Measurements from ENCODE around the gene FGF10. TPM values are rescaled to one million over a fixed set of nuclear protein-coding genes. Genes with fewer than 3 reads are reported as not detected.

FGF10 gene
- total and polyA plus RNA-seq, 2 of the 4 experiments (the other 2 are of a cell fraction): not detected

- CTCF ChIA-PET: no interaction called here
These were observed 25.1 kb downstream of the FGF10 start for GRCh38 chr5:44364097-44364496.

More at GRCh38 chr5:44364097-44364496, 25.1 kb downstream of the FGF10 start:
- H2BK5ac ChIP-seq (ENCODE audit: low read depth, low read length, poor library complexity, severe bottlenecking): no peak overlapping the region
- no peaks in the 10 kb centered on the region for H3K79me1 ChIP-seq (ENCODE audit: low read depth in 1 of 2, low read length in 2 of 2)
- no peak overlapping the region for H3K14ac ChIP-seq (replicated peaks; ENCODE audit: low read depth, low read length)
- H3K4me3 ChIP-seq (ENCODE audit: insufficient read depth, low read depth, low read length): no peak overlapping the region
- intact Hi-C loops (cut with micrococcal nuclease): no loop called here
- H3K4me2 ChIP-seq (ENCODE audit: low read depth, low read length): no peak overlapping the region
- POLR2A ChIA-PET (ENCODE audit: unreplicated experiment): no interaction called here
- no peak overlapping the region for H3K4ac ChIP-seq (ENCODE audit: low read depth, low read length)
- H3K27ac ChIP-seq (ENCODE audit: insufficient read depth, low read length): no peak overlapping the region
- TF ChIP-seq MAFK (IDR thresholded peaks at IDR 0.05; ENCODE audit: low read depth, low read length): peak; percentile 70
- TF ChIP-seq ELK1 (IDR thresholded peaks at IDR 0.05; ENCODE audit: borderline replicate concordance, low read depth, low read length): no peak
- H3K23ac ChIP-seq (ENCODE audit: low read depth, low read length): no peak overlapping the region
- DNase-seq (no peak), ATAC-seq (ENCODE audit: low read depth) (no peak)
- H4K8ac ChIP-seq (ENCODE audit: low read depth in 2 of 2, low read length in 2 of 2): no peak overlapping the region
- H2AK5ac ChIP-seq (ENCODE audit: low read depth, low read length): no peak overlapping the region
- no peak overlapping the region for H4K91ac ChIP-seq (ENCODE audit: insufficient read depth, low read depth, low read length)
- dilution Hi-C loops (cut with HindIII; ENCODE audit: low sequenced_read_pairs, unreplicated experiment): no loop called here
- no peaks in the 10 kb centered on the region for H3K4me1 ChIP-seq (ENCODE audit: control insufficient read depth, insufficient read depth, low read length)
- no peak overlapping the region for H2AK9ac ChIP-seq (replicated peaks; ENCODE audit: low read depth, low read length, poor library complexity)
- no TSS peak for BruUV-seq (replicated peaks)
- H3K36me3 ChIP-seq (ENCODE audit: control insufficient read depth, insufficient read depth, low read length): no peaks in the 10 kb centered on the region
- H2BK20ac ChIP-seq (ENCODE audit: low read depth, low read length): no peak overlapping the region
- no peak overlapping the region for H4K5ac ChIP-seq (ENCODE audit: low read depth, low read length)
- in situ Hi-C loops (cut with MboI; ENCODE audit: low sequenced_read_pairs): no loop called here
- H3K9ac ChIP-seq (ENCODE audit: low read depth, low read length): no peak overlapping the region
- no peak overlapping the region for H2BK120ac ChIP-seq (ENCODE audit: low read depth, low read length)
- H2BK15ac ChIP-seq (ENCODE audit: low read depth, low read length): no peak overlapping the region
- WGBS, 2 experiments (ENCODE audit: extremely low coverage in 2 of 2, insufficient read length in 1 of 2): no CpG with 5 or more reads among the region's 2 CpGs
- H3K18ac ChIP-seq (ENCODE audit: low read depth, low read length): no peak overlapping the region
- no peak overlapping the region for H3K56ac ChIP-seq (ENCODE audit: extremely low read depth, insufficient read depth, low read length)
- no peaks in the 10 kb centered on the region for H3K9me1 ChIP-seq (ENCODE audit: insufficient read depth, low read length)
- H2AFZ ChIP-seq (replicated peaks; ENCODE audit: low read length, poor library complexity): no peak overlapping the region
- H3K27me3 ChIP-seq (ENCODE audit: control insufficient read depth, insufficient read depth, low read length): no peaks in the 10 kb centered on the region
- no peaks in the 10 kb centered on the region for H4K20me1 ChIP-seq (ENCODE audit: insufficient read depth, low read length)
- H3K9me3 ChIP-seq (ENCODE audit: control insufficient read depth, insufficient read depth, low read length): no peaks in the 10 kb centered on the region
